BJ (cell line): Measurements from ENCODE around the gene DDAH1. TPM values are rescaled to one million over a fixed set of nuclear protein-coding genes. Genes with fewer than 3 reads are reported as not detected.
A peak's percentile ranks its signal among the peaks of the same experiment; 100 is the strongest.

Experiments
- CTCF ChIA-PET: fragments of 350-600 bp; formaldehyde crosslinking; extraction: SDS; loops from one replicate; lab custom pipeline; 2021; ENCODE audit warnings: antibody characterized with exemption, inconsistent platforms; lab: Yijun Ruan, JAX
- POLR2A ChIA-PET: fragments of 300-600 bp; sonication (Branson Sonifier 250); formaldehyde crosslinking; extraction: SDS; loops from one replicate; lab custom pipeline; 2021; ENCODE audit warnings: antibody characterized with exemption; lab: Charles Lee
- DNase-seq: peaks from one replicate; pipeline ENCODE4 v3.0.0-alpha.2; 2011; ENCODE audit warnings: low read depth
- H3K27me3 ChIP-seq: 2 replicates; pipeline ENCODE4 v1.6.0; 2011; ENCODE audit warnings: low read length; ENCODE audit not compliant: control insufficient read depth, insufficient read depth
- H3K36me3 ChIP-seq: 2 replicates; pipeline ENCODE4 v1.5.1; 2011; ENCODE audit warnings: low read length; ENCODE audit not compliant: control insufficient read depth, insufficient read depth
- H3K4me3 ChIP-seq: 2 replicates; pipeline ENCODE4 v1.5.1; 2011; ENCODE audit warnings: low read depth, mild to moderate bottlenecking, control low read depth, low read length
- polyA plus RNA-seq: library from polyadenylated mRNA; depleted of rRNA; stranded (reverse); fragments of >200 nt; gene quantifications from 2 replicates; pipeline ENCODE4 v1.2.3, GENCODE V29; 2011
- TF ChIP-seq, protein P1 (sequence below): IDR thresholded peaks from 2 replicates; pipeline ENCODE4 v1.5.1; 2011; ENCODE audit warnings: low read depth, mild to moderate bottlenecking, control low read depth, inconsistent platforms, low read length, moderate library complexity; ENCODE audit not compliant: insufficient read depth

Gene DDAH1
- polyA plus RNA-seq, 1 experiment = 244 TPM

DNA sequence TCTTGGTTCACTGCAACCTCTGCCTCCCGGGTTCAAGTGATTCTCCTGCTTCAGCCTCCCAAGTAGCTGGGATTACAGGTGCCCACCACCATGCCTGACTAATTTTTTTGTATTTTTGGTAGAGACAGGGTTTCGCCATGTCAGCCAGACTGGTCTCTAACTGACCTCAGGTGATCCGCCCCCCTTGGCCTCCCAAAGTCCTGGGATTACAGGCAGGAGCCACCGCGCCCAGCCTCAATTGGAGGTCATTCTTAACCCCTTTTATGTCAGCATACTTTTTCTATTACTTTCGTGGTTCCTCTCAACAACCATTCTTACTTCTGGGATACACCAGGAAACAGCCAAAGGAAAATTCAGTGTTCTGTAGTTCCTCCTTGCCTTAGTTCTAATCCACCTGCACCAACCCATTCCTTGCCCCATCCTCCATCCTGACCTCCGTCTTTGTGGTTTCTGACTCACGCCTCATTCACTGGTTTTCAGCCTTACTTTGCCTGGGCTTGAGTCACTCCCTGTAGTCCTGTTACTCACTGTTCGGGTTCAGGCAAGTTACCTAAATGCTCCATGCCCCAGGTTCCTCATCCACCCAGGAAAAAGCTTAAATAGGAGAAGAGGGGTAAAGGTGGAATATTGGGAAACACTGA lies 175.6 kb downstream of the DDAH1 start:
- ChIA-PET CTCF (interaction anchor here (1.2 to 1.4 kb wide), 2 partner anchors 180 kb away, joined by 3 read pairs; no protein-coding TSS in a partner anchor), POLR2A (no interaction called here)
- TF ChIP-seq, protein P1, sequence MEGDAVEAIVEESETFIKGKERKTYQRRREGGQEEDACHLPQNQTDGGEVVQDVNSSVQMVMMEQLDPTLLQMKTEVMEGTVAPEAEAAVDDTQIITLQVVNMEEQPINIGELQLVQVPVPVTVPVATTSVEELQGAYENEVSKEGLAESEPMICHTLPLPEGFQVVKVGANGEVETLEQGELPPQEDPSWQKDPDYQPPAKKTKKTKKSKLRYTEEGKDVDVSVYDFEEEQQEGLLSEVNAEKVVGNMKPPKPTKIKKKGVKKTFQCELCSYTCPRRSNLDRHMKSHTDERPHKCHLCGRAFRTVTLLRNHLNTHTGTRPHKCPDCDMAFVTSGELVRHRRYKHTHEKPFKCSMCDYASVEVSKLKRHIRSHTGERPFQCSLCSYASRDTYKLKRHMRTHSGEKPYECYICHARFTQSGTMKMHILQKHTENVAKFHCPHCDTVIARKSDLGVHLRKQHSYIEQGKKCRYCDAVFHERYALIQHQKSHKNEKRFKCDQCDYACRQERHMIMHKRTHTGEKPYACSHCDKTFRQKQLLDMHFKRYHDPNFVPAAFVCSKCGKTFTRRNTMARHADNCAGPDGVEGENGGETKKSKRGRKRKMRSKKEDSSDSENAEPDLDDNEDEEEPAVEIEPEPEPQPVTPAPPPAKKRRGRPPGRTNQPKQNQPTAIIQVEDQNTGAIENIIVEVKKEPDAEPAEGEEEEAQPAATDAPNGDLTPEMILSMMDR = no peak
- DNase-seq = peak; percentile 65
- H3K36me3 ChIP-seq = no peaks in the 10 kb centered on the region
- H3K27me3 ChIP-seq = no peaks in the 10 kb centered on the region
- no peak overlapping the region for H3K4me3 ChIP-seq

DNA sequence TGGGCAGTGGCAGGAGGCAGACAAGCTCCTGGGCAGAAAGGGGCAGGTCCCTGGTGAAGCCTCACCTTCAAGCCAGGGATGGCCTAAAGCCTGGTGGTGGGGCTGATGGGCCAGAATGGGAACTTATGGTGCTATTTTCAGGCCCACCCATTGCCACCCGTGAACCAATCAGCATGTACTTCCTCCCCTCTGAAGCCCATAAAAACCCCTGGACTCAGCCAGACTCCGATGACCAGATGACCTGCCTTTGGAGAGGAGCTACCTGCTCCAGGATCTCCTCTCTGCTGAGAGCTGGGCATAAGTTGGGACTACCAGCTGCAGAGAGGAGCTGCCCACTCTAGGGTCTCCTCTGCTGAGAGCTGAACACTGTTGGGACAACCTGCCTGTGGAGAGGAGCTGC lies 180.8 kb downstream of the DDAH1 start:
- H3K27me3 ChIP-seq = no peaks in the 10 kb centered on the region
- TF ChIP-seq, protein P1 = no peak
- ChIA-PET POLR2A (no interaction called here), CTCF (interaction anchor here (0.8 to 1.4 kb wide), 3 partner anchors 8 to 30 kb away, joined by 3 to 4 read pairs (median 3); partner anchors contain the start of genes BCL10 and C1orf52)
- no peaks in the 10 kb centered on the region for H3K36me3 ChIP-seq
- no peak overlapping the region for H3K4me3 ChIP-seq
- DNase-seq = no peak

DNA sequence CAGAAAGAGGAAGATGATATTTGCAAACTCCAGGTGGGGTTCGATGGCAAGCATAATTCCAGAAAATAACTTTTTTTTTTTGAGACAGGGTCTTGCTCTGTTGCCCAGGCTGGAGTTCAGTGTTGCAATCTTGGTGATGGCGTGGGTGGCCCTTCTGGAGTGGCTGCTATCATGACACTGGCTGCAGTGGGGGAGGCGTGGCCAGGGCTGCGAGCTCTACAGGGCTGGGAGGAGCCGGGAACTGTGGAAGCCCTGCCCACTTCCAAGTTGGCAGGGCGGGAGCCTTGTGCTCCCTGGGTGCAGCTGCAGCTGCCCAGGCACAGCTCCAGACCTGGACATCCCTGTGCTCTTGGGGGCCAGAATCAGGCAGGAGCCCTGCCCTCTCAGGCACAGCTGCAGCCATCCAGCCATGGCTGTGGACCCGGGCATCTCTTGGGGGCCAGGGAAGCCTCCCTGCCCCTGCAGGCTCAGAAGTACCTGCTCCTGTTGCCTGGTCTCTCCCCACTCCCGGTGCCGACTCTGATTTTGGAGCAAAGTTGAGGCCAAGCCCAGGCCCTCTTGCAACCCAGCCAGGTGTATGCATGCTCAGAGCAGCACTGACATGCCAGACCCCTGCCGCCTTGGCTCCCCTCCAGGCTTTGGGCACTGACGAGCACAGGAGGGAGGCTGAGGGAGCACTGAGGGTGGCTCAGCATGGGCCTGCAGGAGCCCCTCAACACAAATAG lies 181.3 kb downstream of the DDAH1 start:
- ChIA-PET CTCF (interaction anchor here (1.3 to 1.4 kb wide), 2 partner anchors 7 to 25 kb away, joined by 3 read pairs; partner anchors contain the start of genes BCL10 and C1orf52), POLR2A (no interaction called here)
- Histone ChIP-seq H3K36me3 (no peaks in the 10 kb centered on the region), H3K4me3 (no peak overlapping the region), H3K27me3 (no peaks in the 10 kb centered on the region)
- TF ChIP-seq, protein P1 = no peak
- no peak for DNase-seq

DNA sequence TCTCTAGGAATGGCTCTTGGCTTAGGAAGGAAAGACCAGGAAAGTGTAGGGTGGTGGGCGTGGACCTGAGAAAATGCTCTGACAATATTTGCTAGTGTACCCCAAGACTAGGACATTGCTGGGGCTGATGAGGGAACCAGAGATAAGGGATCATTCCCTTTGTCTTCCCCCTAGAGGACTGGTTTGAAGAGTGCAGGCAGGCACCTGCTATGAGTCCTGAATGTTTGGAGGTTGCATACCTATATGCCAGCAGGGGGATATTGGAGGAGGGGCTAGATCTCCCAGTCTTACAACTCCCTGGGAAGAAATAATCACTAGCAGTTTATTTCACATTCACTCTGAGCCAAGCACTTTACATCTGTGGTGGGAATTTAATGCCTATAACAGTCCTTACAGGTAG lies 182.5 kb downstream of the DDAH1 start:
- no peak overlapping the region for H3K4me3 ChIP-seq
- ChIA-PET POLR2A (no interaction called here), CTCF (interaction anchor here (0.9 to 1.0 kb wide), 2 partner anchors 16 to 173 kb away, joined by 3 read pairs; no protein-coding TSS in a partner anchor)
- DNase-seq = no peak
- TF ChIP-seq, protein P1 = no peak
- H3K36me3 ChIP-seq = no peaks in the 10 kb centered on the region
- no peaks in the 10 kb centered on the region for H3K27me3 ChIP-seq

DNA sequence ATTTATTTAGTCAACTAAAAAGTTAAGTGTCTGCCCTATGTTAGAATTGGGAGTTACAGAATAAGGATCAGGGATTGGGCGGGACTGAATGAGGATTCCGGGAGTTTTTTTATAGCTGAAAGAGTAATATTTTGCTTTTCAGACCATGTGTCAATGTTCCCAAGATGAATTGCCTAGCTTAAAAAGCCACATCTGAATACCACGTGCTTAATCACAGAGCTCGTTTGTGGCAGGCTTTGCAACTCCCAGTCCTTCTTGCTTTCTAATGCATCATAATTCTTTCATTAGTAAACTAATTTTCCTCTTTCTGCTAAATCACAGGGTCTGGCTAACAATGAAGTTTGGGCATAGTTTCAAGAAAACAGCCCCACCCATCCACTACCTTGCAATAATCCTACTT lies 184.3 kb downstream of the DDAH1 start:
- H3K4me3 ChIP-seq = no peak overlapping the region
- TF ChIP-seq, protein P1 = no peak
- ChIA-PET CTCF (interaction anchor here (1.2 to 1.9 kb wide), 2 partner anchors 10 to 21 kb away, joined by 3 to 6 read pairs; partner anchors contain the start of gene C1orf52), POLR2A (no interaction called here)
- DNase-seq = no peak
- no peaks in the 10 kb centered on the region for H3K36me3 ChIP-seq
- H3K27me3 ChIP-seq = no peaks in the 10 kb centered on the region
